NCI-H2107 treated with DMSO at 0.1 percent for 48 hours (cell line): ENCODE measurements around the gene ZNF417.
"Not testable (repeated sequence)": the region's sequence is repeated elsewhere in the genome, so short reads cannot be mapped to it uniquely, and the experiment has no call there.

Experiments
- DNase-seq: peaks from one replicate; lab custom pipeline; 2025; ENCODE audit not compliant: unreplicated experiment; lab: John Stamatoyannopoulos, UW

Gene ZNF417

GRCh38 chr19:57888107-57888559 is 28.3 kb downstream of the ZNF417 start:
- DNase-seq: no peak

- no peak for DNase-seq
These were observed 29.0 kb downstream of the ZNF417 start for GRCh38 chr19:57887195-57887941.

- no peak for DNase-seq
These were observed 30.3 kb downstream of the ZNF417 start for GRCh38 chr19:57886046-57886445.

- DNase-seq: not testable (repeated sequence)
These were observed 42.3 kb downstream of the ZNF417 start for GRCh38 chr19:57873883-57874799.

- DNase-seq: no peak
These were observed 43.9 kb downstream of the ZNF417 start for GRCh38 chr19:57872450-57872849.

GRCh38 chr19:57870225-57870624 is 46.2 kb downstream of the ZNF417 start:
- DNase-seq: no peak

GRCh38 chr19:57869655-57870054 is 46.7 kb downstream of the ZNF417 start:
- not testable (repeated sequence) for DNase-seq

GRCh38 chr19:57867868-57868492 is 48.4 kb downstream of the ZNF417 start:
- DNase-seq: no peak
